GM10847 (cell line): ENCODE data around the gene CLCN1.
A peak's percentile ranks its signal among the peaks of the same experiment; 100 is the strongest.

ENCODE experiments used
- POLR2A ChIP-seq: IDR thresholded peaks from 2 replicates; pipeline ENCODE4 v1.6.1; 2011; ENCODE audit not compliant: insufficient read length; ENCODE audit errors: extremely low read depth

The CLCN1 gene

DNA sequence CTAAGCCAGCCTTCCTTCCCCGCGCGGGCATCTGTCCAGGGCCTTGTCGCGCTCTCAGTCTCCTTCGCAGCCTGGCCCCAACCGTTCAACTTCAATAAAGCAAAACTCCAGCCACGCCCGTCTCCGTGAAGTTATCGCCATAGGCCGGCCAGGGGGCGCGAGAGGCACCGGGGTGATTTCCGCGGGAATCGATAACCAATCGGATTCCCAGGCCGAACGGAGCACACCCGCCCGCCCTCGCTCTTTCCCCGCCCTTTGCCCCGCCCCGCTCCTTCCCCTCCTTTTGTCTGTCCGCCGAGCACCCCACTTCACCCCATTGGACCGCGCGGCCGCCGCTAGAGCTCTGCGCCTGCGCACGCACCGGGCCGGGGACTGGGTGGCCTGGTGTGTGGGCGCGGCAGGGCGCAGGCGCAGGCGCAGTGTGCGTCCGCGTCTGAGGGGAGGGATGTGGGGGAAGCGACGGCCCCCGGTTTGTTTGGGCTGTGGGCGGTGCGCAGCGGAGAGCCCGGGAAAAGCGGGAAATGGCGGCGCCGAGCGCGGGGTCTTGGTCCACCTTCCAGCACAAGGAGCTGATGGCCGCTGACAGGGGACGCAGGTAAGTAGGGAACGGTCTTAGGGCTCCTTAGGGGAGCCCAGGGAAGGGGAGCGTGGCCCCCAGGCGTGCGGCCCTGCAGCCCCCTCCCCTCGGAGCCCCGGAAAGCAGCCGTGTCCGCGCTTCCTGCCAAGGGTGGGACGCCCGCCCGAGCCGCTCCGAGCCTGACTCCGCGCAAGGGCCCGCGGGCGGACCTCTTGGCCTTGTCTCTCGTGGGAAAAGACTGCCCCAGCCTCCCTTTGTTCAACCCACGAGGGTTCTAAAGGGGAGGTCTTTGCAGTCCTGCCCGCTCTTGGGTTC is 27.7 kb upstream of the CLCN1 start, which contains the start of gene CASP2:
Gene CASP2, plus strand, starts transcription at position 417 of the 892 bp plus-strand sequence. Its CDS starts 105 bp downstream, at position 522.
- TF ChIP-seq POLR2A, result peak; percentile 67

DNA sequence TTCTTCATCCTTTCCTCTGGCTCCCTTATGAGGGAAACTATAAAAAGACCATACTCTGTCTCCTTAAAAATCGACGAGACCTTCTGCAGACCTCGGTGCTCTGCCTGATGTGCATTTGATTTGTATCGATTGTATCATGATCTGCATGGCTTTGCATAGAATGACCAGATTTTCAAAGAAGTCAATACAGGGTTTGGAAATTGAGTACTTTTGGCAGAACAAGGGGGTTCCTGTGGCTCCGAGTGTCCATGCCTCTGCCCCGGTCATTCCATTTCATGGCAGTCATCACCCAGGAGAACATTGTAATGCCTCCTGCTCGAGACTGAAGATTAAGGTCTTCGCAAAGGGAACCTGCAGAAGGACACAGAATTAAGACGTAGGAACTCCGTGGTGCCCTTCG is 27.1 kb upstream of the CLCN1 start:
- TF ChIP-seq POLR2A, result no peak

DNA sequence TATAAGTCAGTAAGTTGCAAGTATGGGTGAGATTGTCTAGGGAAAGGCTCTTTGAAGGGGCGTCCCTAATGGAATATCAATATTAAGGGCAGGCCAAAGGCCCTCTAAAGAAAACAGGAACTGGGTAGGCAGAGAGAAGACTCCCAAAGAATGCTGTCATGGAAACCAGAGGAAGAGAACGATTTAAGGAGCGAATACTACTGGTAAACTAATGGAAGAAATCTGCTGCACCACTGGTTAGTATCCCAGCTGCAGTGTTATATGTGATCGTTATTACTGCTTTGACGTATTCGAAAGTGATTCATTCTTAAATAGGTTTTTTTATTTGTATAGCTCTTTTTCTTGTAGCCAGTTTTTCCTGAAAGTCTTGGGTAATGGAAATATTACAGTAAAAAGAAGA is 26.5 kb upstream of the CLCN1 start:
- no peak for TF ChIP-seq POLR2A

DNA sequence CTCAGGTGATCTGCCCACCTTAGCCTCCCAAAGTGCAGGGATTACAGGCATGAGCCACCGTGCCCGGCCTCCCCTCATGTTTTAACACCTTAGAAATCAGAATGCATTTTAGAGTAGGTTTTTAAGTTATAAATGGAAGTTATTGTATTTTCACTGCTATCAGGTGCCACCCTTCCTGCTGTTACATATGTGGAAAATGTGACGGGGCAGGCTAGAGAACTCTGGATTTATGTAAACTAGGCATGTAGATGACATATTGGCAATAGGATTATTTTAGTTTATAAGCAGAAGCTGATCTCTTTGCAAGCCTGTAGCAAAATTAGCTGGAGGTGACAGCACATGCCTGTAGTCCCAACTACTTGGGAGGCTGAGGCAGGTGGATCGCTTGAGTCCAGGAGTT is 25.6 kb upstream of the CLCN1 start:
- TF ChIP-seq POLR2A, result no peak

DNA sequence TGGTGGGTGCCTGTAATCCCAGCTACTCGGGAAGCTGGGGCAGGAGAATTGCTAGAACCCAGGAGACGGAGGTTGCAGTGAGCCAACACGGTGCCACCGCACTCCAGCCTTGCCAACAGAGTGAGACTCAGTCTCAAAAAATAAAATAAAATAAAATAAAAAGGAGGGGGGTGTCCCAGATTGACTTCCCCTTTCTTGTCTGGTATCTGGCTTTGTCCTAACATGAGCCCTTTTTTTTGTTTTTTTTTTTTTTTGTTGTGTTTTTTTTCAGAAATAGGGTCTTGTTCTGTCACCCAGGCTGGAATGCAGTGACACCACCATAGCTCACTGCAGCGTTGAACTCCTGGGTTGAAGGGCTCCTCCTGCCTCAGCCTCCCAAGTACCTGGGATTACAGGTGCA is 23.0 kb upstream of the CLCN1 start:
- TF ChIP-seq POLR2A, result no peak

DNA sequence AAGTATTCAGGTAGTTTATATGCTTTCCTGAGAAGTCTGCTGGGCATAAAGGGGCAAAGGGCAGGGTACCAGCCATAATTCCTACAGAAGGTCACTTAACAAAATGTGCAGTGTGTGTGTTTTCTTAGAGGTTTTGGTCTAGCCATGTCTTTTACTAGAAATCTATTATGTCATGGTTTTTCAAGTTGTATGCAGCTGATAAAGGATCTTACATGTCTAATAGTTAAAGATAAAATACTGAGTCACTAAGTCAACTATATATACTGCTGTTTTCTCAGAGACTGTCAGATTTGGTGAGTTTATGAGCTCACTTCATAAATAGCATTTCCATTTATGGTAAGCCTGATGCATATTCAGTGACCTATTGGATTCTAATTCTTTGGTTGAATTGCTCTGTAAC is 20.0 kb upstream of the CLCN1 start:
- no peak for TF ChIP-seq POLR2A

DNA sequence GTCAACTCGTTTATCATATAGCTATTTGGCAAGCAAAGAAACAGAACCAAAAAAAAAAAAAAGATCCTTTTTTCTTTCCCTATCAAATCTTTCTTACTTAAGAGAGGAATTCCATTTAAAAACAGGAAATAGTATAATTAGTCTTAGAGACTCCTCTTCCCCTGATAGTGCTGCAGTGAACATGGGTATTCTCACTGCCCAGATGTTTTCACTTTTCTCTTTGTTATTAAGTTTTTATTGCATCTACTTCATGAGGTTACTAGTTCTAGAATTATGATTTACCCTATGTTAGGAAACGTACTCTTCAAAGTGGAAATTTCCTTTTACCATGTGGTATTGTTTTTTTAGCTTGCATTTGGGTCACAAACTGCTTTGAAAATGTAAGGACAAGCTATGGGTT is 19.2 kb upstream of the CLCN1 start:
- no peak for TF ChIP-seq POLR2A

DNA sequence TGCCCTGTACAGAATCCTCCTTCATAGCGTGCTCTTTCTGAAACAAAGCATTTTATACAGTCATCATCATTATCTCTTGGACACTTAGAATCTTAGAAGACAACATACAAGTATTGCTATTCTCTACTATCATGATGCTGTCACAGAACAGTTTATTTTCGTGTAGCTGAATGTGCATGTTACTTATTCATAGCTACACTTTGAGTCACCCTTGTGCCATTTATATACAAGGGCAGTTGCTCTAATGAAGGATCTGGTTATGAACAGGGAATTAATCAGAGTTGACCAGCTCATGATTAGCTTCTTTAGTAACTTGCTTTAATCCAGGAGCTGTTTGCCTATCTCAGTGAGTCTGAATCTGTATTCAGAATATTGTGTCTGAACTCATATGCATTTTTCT is 16.6 kb upstream of the CLCN1 start:
- no peak for TF ChIP-seq POLR2A

DNA sequence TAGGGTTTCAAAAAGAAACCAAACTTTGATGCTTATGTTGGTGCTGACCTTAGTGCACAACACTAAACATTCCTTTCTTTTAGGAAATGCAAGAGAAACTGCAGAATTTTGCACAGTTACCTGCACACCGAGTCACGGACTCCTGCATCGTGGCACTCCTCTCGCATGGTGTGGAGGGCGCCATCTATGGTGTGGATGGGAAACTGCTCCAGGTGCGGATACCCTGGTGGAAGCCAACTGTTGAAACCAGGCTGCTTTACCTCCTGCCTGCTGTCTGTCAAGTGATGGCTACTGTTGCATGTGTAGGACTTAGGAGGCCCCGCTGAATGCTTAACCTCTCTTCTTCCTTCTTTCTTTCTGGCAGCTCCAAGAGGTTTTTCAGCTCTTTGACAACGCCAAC is 16.1 kb upstream of the CLCN1 start:
- no peak for TF ChIP-seq POLR2A

DNA sequence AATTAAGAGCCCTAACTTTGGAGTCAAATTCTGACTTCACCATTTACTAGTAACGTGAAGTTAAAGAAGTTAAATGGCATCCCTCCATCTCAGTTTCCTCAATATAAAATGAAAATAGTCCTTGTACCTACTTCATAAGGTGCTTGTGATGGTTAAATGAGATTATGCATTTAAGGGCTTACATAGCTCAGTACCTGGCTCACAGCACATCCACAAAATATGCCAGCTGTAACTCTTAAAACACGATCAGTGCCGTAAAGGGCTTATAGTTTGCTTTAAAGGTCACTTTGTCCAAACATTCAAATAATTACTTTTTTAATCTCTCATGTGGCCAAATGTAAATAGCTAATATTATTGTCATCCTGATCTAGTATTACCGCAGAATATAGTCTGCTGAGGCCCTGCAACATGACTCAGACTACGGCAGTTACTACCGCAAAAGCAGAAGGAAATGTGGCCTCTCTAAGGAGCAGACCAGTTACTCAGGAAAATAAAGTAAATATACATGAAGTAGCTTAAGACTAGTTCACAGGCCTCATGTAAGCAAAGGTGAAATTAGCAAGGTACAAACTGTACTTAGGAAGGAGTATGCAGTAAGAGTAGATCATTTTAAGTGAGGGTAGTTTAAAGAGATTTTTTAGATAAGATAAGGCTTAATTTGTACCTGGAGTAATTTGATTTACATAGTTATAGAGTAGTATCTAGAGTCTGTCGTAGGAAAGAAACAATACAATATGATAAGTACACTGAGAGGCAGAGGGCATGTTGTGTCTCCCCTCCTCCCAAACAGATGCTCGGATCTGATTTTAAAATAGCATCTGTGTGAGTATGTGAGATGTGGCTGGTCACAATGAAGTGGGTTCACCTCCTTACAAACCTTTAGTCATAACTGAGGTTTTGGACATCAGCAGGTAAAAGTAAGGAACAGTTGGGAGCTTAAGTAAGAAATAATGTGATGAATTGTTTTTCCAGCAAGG is 14.7 kb upstream of the CLCN1 start:
- no peak for TF ChIP-seq POLR2A

DNA sequence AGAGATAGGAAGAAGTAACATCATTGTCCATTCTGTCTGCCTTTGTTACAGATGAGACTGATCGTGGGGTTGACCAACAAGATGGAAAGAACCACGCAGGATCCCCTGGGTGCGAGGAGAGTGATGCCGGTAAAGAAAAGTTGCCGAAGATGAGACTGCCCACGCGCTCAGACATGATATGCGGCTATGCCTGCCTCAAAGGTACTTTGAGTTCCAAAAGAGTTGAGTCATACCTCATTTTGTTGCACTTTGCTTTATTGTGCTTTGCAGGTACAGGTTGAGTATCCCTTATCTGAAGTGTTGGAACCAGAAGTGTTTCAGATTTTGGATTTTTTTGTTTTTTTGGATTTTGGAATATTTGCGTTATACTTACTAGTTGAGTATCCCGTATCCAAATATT is 12.2 kb upstream of the CLCN1 start:
- no peak for TF ChIP-seq POLR2A

DNA sequence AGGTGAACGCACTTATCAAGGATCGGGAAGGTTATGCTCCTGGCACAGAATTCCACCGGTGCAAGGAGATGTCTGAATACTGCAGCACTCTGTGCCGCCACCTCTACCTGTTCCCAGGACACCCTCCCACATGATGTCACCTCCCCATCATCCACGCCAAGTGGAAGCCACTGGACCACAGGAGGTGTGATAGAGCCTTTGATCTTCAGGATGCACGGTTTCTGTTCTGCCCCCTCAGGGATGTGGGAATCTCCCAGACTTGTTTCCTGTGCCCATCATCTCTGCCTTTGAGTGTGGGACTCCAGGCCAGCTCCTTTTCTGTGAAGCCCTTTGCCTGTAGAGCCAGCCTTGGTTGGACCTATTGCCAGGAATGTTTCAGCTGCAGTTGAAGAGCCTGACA is 11.0 kb upstream of the CLCN1 start:
- TF ChIP-seq POLR2A, result no peak

DNA sequence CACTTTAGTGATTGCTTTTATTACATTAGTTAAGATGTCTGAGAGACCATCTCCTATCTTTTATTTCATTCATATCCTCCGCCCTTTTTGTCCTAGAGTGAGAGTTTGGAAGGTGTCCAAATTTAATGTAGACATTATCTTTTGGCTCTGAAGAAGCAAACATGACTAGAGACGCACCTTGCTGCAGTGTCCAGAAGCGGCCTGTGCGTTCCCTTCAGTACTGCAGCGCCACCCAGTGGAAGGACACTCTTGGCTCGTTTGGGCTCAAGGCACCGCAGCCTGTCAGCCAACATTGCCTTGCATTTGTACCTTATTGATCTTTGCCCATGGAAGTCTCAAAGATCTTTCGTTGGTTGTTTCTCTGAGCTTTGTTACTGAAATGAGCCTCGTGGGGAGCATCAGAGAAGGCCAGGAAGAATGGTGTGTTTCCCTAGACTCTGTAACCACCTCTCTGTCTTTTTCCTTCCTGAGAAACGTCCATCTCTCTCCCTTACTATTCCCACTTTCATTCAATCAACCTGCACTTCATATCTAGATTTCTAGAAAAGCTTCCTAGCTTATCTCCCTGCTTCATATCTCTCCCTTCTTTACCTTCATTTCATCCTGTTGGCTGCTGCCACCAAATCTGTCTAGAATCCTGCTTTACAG is 10.4 kb upstream of the CLCN1 start:
- TF ChIP-seq POLR2A, result no peak

DNA sequence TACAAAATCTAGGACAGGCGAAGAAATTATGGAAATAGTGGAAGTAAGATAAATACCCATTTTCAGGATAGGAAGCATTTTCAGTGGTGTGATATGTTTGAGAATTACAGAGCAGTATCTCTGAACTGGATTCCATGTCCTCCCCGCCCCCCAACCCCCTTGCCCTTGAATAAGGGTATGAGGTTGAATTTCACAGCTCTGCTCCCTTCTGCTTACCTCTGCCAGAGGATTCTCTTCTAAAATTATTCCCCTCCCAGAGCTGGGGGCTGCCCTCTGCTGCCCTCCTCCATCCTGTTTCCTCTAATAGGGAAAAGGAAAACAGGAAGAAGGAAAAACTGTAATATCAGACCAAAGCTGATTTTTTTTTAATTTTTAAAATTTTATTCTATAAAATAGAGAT is 7.3 kb upstream of the CLCN1 start:
- no peak for TF ChIP-seq POLR2A

DNA sequence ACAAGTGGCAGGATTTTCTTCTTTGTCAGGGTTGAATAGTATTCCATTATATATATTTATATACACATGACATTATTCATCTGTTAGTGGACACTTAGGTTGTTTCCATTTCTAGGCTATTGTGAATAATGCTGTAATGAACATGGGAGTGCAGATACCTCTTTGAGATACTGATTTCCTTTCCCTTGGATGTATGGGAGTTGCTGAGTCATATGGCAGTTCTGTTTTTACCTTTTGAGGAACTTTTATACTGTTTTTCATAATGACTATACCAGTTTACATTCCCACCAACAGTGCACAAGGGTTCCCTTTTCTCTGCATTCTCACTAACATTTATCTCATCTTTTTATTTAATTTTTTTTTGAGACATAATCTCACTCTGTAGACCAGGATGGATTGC is 1.8 kb upstream of the CLCN1 start:
- no peak for TF ChIP-seq POLR2A
